Tibial nerve (tissue), 4 donors: ENCODE measurements around the gene ETNK2.

ENCODE experiments used
- CTCF ChIP-seq, 5 experiments: fragments of 200-600 bp in 3 of 5; fragments of 450-650 bp in 2 of 5; sonication (generic) in 3 of 5; IDR thresholded peaks; one replicate each; pipeline ENCODE4 v1.5.1; 2016 to 2019; ENCODE audit warnings: antibody characterized with exemption in 5 of 5, mild to moderate bottlenecking in 3 of 5, moderate library complexity in 2 of 5
- EP300 ChIP-seq, 2 donors: sonication (generic); formaldehyde crosslinking; IDR thresholded peaks; one replicate each; pipeline ENCODE4 v1.6.1; 2017; ENCODE audit warnings: antibody characterized with exemption in 2 of 2, mild to moderate bottlenecking in 1 of 2
- POLR2A ChIP-seq, 2 donors: fragments of 450-650 bp; IDR thresholded peaks; one replicate each; pipeline ENCODE4 v1.6.1; 2017; ENCODE audit warnings: antibody characterized with exemption in 2 of 2, mild to moderate bottlenecking in 2 of 2, moderate library complexity in 2 of 2

DNA sequence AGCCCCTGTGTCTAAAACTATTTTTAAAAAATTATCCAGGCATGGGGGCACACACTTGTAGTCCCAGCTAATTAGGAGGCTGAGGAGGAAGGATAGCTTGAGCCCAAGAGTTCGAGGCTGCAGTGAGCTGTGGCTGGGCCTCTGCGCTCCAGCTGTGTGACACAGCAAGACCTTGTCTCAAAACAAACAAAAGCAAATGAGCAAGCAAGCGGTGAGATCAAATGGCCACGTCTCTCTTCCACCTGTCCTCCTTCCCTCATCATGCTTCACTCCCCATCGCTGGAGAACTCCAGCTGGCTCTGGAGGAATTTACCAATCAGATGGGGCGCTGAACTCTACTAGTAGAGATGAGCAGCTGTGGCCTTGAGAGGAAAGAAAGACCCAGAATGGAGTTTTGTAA lies 28.3 kb upstream of the ETNK2 start:
- no peak for TF ChIP-seq EP300 (IDR thresholded peaks at IDR 0.05)
- TF ChIP-seq POLR2A (IDR thresholded peaks at IDR 0.05), result no peak
- TF ChIP-seq CTCF (IDR thresholded peaks at IDR 0.05), result no peak
